ENCODE measurements around the gene BLOC1S1.

DNA sequence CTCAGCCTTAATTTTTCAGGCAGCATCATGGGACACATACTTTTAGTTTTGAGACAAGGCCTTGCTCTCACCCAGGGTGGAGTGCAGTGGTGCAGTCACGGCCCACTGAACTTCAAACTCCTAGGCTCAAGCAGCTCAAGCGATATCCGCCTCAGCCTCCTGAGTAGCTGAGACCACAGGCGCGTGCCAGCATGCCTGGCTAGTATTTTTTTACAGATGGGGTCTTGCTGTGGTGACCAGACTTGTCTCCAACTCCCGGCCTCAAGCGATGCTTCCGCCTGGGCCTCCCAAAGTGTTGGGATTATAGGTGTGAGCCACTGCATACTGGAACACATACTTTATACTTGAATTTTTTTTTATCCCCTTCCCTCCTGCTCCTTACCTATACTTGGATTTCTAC, 7.1 kb downstream of the BLOC1S1 start:
- TF ChIP-seq, protein P1, sequence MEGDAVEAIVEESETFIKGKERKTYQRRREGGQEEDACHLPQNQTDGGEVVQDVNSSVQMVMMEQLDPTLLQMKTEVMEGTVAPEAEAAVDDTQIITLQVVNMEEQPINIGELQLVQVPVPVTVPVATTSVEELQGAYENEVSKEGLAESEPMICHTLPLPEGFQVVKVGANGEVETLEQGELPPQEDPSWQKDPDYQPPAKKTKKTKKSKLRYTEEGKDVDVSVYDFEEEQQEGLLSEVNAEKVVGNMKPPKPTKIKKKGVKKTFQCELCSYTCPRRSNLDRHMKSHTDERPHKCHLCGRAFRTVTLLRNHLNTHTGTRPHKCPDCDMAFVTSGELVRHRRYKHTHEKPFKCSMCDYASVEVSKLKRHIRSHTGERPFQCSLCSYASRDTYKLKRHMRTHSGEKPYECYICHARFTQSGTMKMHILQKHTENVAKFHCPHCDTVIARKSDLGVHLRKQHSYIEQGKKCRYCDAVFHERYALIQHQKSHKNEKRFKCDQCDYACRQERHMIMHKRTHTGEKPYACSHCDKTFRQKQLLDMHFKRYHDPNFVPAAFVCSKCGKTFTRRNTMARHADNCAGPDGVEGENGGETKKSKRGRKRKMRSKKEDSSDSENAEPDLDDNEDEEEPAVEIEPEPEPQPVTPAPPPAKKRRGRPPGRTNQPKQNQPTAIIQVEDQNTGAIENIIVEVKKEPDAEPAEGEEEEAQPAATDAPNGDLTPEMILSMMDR (IDR thresholded peaks at IDR 0.05) = no peak
- TF ChIP-seq POLR2AphosphoS5 (IDR thresholded peaks at IDR 0.05) = no peak
- TF ChIP-seq POLR2A (IDR thresholded peaks at IDR 0.05) = no peak

Measured in transverse colon (tissue), 4 donors.